HepG2 (cell line): Measurements from ENCODE around the gene EIF4G2. TPM values are rescaled to one million over a fixed set of nuclear protein-coding genes. Genes with fewer than 3 reads are reported as not detected.

Experiments
- GABPA ChIP-seq, 2 experiments: IDR thresholded peaks; 2 replicates each; pipeline ENCODE4 v1.6.1; 2011 to 2016; ENCODE audit warnings: low read depth in 2 of 2, low read length in 1 of 2, missing biosample characterization in 1 of 2, missing genetic modification characterization in 1 of 2
- HNRNPH1 ChIP-seq: fragments of 200-400 bp; formaldehyde crosslinking; optimal IDR thresholded peaks from 2 replicates; pipeline ENCODE3; 2017; ENCODE audit warnings: mild to moderate bottlenecking, low read depth, low read length
- HNRNPUL1 ChIP-seq: fragments of 200-400 bp; formaldehyde crosslinking; IDR thresholded peaks from 2 replicates; pipeline ENCODE4 v1.6.1; 2017; ENCODE audit warnings: low read depth, mild to moderate bottlenecking, low read length, moderate library complexity
- IKZF1 ChIP-seq: fragments of 450-650 bp; IDR thresholded peaks from 2 replicates; pipeline ENCODE4 v1.7.1; 2016
- RBM39 ChIP-seq: fragments of 200-400 bp; formaldehyde crosslinking; IDR thresholded peaks from one replicate; pipeline ENCODE4 v1.6.1; 2018; ENCODE audit warnings: antibody characterized with exemption, mild to moderate bottlenecking, low read depth, low read length; ENCODE audit not compliant: poor library complexity, severe bottlenecking
- TFE3 ChIP-seq: IDR thresholded peaks from 2 replicates; pipeline ENCODE4 v1.6.1; 2016
- ZBTB1 ChIP-seq: sonication (generic); formaldehyde crosslinking; IDR thresholded peaks from 2 replicates; pipeline ENCODE4 v1.4.0; 2020; ENCODE audit warnings: missing genetic modification reagents, borderline replicate concordance
- ZNF350 ChIP-seq: sonication (generic); formaldehyde crosslinking; IDR thresholded peaks from 2 replicates; pipeline ENCODE4 v1.4.0; 2020; ENCODE audit warnings: mild to moderate bottlenecking, low read depth, missing genetic modification reagents, borderline replicate concordance
- ZNF543 ChIP-seq: sonication (generic); formaldehyde crosslinking; IDR thresholded peaks from 2 replicates; pipeline ENCODE4 v1.4.0; 2020; ENCODE audit warnings: mild to moderate bottlenecking, missing genetic modification reagents
- ZNF674 ChIP-seq: sonication (generic); formaldehyde crosslinking; IDR thresholded peaks from 2 replicates; pipeline ENCODE4 v1.5.0; 2020; ENCODE audit warnings: low read depth, mild to moderate bottlenecking, missing genetic modification reagents
- ZNF761 ChIP-seq: sonication (generic); formaldehyde crosslinking; conservative IDR thresholded peaks from 2 replicates; pipeline ENCODE4 v1.4.0; 2020; ENCODE audit warnings: mild to moderate bottlenecking, missing genetic modification reagents
- polyA plus RNA-seq, 8 experiments: library from polyadenylated mRNA; depleted of rRNA in 3 of 8; stranded (reverse) in 7 of 8; unstranded in 1 of 8; fragments of >200 nt; fragmentation: Illumina TruSeq in 4 of 8; extraction: Trizol in 4 of 8; gene quantifications; 2 replicates each; pipeline versions ENCODE4 v1.2.1 to v1.2.3, GENCODE V29; 2011 to 2016; ENCODE audit warnings: low read depth in 4 of 8, missing spikeins in 1 of 8, mixed read lengths in 1 of 8; ENCODE audit not compliant: insufficient read depth in 1 of 8
- total RNA-seq, 5 experiments: library from RNA; depleted of rRNA; stranded (reverse); fragments of >200 nt; fragmentation: Illumina TruSeq; extraction: Trizol; gene quantifications; 2 replicates each; pipeline ENCODE4 v1.2.3, GENCODE V29; 2016; ENCODE audit warnings: low read depth in 1 of 5
- TF ChIP-seq, protein P1 (sequence below): sonication (generic); formaldehyde crosslinking; IDR thresholded peaks from one replicate; pipeline ENCODE4 v1.5.1; 2020; ENCODE audit warnings: mild to moderate bottlenecking, missing genetic modification reagents; ENCODE audit errors: not compliant biosample characterization
- TF ChIP-seq, protein P2 (sequence below): sonication (generic); formaldehyde crosslinking; IDR thresholded peaks from 2 replicates; pipeline ENCODE4 v1.8.0; 2022; ENCODE audit warnings: missing genetic modification reagents, low read depth, mild to moderate bottlenecking, borderline replicate concordance
- TF ChIP-seq, protein P3 (sequence below): sonication (generic); formaldehyde crosslinking; IDR thresholded peaks from 2 replicates; pipeline ENCODE4 v1.4.0; 2020; ENCODE audit warnings: low read depth, missing genetic modification reagents

EIF4G2 gene
- total and polyA plus RNA-seq, 2 of the 13 experiments (the other 11 are each of a cell fraction or from before 2014, with no cell fraction given): 362 to 546 TPM

DNA sequence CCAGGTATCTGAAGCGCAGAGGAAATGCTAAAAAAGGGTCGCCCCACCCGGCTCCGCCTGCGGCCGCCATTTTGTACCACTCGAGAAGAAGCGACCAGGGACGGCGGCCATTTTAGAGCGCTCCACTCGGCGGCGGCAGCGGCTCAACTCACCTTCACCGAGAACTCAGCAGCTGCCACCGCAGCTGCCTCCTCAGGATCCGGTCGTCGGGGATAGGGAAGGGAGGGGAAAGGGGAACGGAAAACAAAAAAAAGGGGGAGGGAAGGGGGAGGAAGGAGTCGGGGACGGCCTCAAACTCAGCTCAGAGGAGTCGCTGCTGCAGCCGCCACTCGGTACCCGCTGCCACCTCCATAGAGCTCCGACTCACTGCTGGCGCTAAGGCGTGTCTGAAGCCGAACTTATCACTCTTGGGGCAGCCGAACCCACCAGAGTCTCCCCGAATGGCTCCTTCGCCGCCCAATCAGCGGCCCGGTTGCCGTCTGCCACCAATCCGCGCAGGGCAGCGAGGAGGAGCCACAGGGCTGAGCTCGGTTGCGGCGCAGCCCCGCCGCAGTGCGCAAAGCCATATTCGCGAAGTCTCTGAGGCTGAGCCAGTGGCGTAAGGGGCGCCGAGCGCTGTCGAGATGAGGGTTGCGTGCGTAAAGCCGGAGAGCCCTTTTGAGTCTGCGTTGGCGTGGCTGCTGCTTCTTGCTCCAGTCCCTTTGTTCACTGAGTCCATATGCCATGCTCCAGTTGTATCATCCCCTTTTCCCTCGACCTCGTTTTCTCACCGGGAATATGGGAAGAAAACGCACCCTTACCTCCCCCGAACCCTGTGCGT is at the start of gene EIF4G2 (continued):
- TF ChIP-seq, protein P1, sequence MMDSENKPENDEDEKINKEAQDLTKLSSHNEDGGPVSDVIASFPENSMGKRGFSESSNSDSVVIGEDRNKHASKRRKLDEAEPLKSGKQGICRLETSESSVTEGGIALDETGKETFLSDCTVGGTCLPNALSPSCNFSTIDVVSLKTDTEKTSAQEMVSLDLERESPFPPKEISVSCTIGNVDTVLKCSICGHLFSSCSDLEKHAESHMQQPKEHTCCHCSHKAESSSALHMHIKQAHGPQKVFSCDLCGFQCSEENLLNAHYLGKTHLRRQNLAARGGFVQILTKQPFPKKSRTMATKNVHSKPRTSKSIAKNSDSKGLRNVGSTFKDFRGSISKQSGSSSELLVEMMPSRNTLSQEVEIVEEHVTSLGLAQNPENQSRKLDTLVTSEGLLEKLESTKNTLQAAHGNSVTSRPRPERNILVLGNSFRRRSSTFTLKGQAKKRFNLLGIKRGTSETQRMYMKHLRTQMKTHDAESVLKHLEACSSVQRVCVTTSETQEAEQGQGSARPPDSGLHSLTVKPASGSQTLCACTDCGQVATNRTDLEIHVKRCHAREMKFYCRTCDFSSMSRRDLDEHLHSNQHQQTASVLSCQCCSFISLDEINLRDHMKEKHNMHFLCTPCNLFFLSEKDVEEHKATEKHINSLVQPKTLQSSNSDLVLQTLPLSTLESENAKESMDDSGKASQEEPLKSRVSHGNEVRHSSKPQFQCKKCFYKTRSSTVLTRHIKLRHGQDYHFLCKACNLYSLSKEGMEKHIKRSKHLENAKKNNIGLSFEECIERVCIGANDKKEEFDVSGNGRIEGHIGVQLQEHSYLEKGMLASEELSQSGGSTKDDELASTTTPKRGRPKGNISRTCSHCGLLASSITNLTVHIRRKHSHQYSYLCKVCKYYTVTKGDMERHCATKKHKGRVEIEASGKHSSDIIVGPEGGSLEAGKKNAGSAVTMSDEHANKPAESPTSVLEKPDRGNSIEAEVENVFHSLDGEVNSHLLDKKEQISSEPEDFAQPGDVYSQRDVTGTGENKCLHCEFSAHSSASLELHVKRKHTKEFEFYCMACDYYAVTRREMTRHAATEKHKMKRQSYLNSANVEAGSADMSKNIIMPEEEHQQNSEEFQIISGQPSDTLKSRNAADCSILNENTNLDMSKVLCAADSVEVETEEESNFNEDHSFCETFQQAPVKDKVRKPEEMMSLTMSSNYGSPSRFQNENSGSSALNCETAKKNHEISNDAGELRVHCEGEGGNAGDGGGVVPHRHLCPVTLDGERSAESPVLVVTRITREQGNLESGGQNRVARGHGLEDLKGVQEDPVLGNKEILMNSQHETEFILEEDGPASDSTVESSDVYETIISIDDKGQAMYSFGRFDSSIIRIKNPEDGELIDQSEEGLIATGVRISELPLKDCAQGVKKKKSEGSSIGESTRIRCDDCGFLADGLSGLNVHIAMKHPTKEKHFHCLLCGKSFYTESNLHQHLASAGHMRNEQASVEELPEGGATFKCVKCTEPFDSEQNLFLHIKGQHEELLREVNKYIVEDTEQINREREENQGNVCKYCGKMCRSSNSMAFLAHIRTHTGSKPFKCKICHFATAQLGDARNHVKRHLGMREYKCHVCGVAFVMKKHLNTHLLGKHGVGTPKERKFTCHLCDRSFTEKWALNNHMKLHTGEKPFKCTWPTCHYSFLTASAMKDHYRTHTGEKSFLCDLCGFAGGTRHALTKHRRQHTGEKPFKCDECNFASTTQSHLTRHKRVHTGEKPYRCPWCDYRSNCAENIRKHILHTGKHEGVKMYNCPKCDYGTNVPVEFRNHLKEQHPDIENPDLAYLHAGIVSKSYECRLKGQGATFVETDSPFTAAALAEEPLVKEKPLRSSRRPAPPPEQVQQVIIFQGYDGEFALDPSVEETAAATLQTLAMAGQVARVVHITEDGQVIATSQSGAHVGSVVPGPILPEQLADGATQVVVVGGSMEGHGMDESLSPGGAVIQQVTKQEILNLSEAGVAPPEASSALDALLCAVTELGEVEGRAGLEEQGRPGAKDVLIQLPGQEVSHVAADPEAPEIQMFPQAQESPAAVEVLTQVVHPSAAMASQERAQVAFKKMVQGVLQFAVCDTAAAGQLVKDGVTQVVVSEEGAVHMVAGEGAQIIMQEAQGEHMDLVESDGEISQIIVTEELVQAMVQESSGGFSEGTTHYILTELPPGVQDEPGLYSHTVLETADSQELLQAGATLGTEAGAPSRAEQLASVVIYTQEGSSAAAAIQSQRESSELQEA (CRISPR knock-in tag): peak; percentile 20
- TF ChIP-seq, protein P2, sequence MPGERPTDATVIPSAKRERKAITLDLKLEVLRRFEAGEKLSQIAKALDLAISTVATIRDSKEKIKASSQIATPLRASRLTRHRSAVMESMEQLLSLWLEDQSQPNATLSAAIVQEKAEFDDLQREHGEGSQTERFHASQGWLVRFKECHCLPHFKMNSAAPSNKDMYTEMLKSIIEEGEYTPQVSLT: no peak
- TF ChIP-seq ZNF674 (CRISPR knock-in tag) (no peak), ZNF761 (CRISPR knock-in tag) (0 out of 2 replicates have a peak, but pooled peaks have one; percentile 79), ZBTB1 (CRISPR knock-in tag) (no peak), HNRNPUL1 (peak; percentile 58; the same call in 1 of the 2 replicates), ZNF350 (CRISPR knock-in tag) (peak; percentile 89), GABPA (IDR thresholded peaks at IDR 0.05; ENCODE audit: low read depth, low read length) (no peak), GABPA (CRISPR knock-in tag; IDR thresholded peaks at IDR 0.05; ENCODE audit: low read depth) (no peak), HNRNPH1 (peak; percentile 99), ZNF543 (CRISPR knock-in tag) (peak; percentile 96), TFE3 (CRISPR knock-in tag) (peak; percentile 66), RBM39 (no peak), IKZF1 (no peak)
- TF ChIP-seq, protein P3, sequence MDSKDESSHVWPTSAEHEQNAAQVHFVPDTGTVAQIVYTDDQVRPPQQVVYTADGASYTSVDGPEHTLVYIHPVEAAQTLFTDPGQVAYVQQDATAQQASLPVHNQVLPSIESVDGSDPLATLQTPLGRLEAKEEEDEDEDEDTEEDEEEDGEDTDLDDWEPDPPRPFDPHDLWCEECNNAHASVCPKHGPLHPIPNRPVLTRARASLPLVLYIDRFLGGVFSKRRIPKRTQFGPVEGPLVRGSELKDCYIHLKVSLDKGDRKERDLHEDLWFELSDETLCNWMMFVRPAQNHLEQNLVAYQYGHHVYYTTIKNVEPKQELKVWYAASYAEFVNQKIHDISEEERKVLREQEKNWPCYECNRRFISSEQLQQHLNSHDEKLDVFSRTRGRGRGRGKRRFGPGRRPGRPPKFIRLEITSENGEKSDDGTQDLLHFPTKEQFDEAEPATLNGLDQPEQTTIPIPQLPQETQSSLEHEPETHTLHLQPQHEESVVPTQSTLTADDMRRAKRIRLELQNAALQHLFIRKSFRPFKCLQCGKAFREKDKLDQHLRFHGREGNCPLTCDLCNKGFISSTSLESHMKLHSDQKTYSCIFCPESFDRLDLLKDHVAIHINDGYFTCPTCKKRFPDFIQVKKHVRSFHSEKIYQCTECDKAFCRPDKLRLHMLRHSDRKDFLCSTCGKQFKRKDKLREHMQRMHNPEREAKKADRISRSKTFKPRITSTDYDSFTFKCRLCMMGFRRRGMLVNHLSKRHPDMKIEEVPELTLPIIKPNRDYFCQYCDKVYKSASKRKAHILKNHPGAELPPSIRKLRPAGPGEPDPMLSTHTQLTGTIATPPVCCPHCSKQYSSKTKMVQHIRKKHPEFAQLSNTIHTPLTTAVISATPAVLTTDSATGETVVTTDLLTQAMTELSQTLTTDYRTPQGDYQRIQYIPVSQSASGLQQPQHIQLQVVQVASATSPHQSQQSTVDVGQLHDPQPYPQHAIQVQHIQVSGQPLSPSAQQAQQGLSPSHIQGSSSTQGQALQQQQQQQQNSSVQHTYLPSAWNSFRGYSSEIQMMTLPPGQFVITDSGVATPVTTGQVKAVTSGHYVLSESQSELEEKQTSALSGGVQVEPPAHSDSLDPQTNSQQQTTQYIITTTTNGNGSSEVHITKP (CRISPR knock-in tag): no peak
